Right atrium auricular region (tissue), 2 donors: ENCODE data around the gene JARID2. TPM values are rescaled to one million over a fixed set of nuclear protein-coding genes. Genes with fewer than 3 reads are reported as not detected.

ENCODE experiments used
- DNase-seq: peaks from one replicate; pipeline ENCODE4 v3.0.0-alpha.2; 2019; ENCODE audit warnings: low spot score
- H3K27ac ChIP-seq, 2 donors: fragments of 200-600 bp; sonication (generic); 1 replicate in 1 of 2; 2 replicates in 1 of 2; pipeline ENCODE4 v1.5.1; 2016 to 2019
- H3K27me3 ChIP-seq, 2 donors: fragments of 200-600 bp; sonication (generic); one replicate each; pipeline versions ENCODE4 v1.5.1 to v1.6.0; 2017 to 2019
- H3K36me3 ChIP-seq: fragments of 200-600 bp; sonication (generic); one replicate; pipeline ENCODE4 v1.5.1; 2016
- H3K4me1 ChIP-seq, 2 donors: fragments of 200-600 bp; sonication (generic); one replicate each; pipeline versions ENCODE4 v1.5.1 to v1.6.0; 2017 to 2019
- H3K4me3 ChIP-seq, 2 donors: fragments of 200-600 bp; sonication (generic); 1 replicate in 1 of 2; 2 replicates in 1 of 2; pipeline ENCODE4 v1.5.1; 2017 to 2019; ENCODE audit warnings: mild to moderate bottlenecking in 1 of 2, moderate library complexity in 1 of 2
- H3K9me3 ChIP-seq, 2 donors: fragments of 200-600 bp; sonication (generic); one replicate each; pipeline ENCODE4 v1.5.1; 2019
- CTCF ChIP-seq, 2 donors: fragments of 200-600 bp; sonication (generic); IDR thresholded peaks; one replicate each; pipeline ENCODE4 v1.5.1; 2019; ENCODE audit warnings: antibody characterized with exemption in 2 of 2
- total RNA-seq, 2 donors: library from RNA; depleted of rRNA; stranded (reverse); fragments of >200 nt; gene quantifications; one replicate each; pipeline ENCODE4 v1.1.0, GENCODE V29; 2016

The JARID2 gene
- total RNA-seq, 2 donors from 2014 or later = 6.5 to 6.7 TPM

- Histone ChIP-seq H3K4me3 (peak overlapping the region; percentile 88 to 95), H3K4me1 (peaks cover 0 to 38% of the 10 kb centered on the region in 2 donors), H3K36me3 (no peaks in the 10 kb centered on the region), H3K27me3 (no peaks in the 10 kb centered on the region), H3K27ac (peak overlapping the region; percentile 94 to 95), H3K9me3 (no peaks in the 10 kb centered on the region)
- DNase-seq = peak; percentile 72
- peak; percentile 66 to 69 for TF ChIP-seq CTCF (IDR thresholded peaks at IDR 0.05)
Observed at GRCh38 chr6:15247500-15248450, 1.9 kb downstream of the JARID2 start.

GRCh38 chr6:15248451-15249370 is 2.8 kb downstream of the JARID2 start:
- TF ChIP-seq CTCF (IDR thresholded peaks at IDR 0.05) = peak in 1 of 2 donors; percentile 61
- Histone ChIP-seq H3K4me3 (peak overlapping the region; percentile 88 to 95), H3K27me3 (no peaks in the 10 kb centered on the region), H3K27ac (peak overlapping the region; percentile 91 to 92), H3K4me1 (peaks cover 0 to 46% of the 10 kb centered on the region in 2 donors), H3K36me3 (no peaks in the 10 kb centered on the region), H3K9me3 (no peaks in the 10 kb centered on the region)
- peak; percentile 97 for DNase-seq

GRCh38 chr6:15249371-15250019 is 3.6 kb downstream of the JARID2 start:
- Histone ChIP-seq H3K9me3 (no peaks in the 10 kb centered on the region), H3K4me3 (peak overlapping the region; percentile 88 to 95), H3K27ac (peak overlapping the region; percentile 91 to 92), H3K4me1 (peaks cover 0 to 42% of the 10 kb centered on the region in 2 donors), H3K36me3 (no peaks in the 10 kb centered on the region), H3K27me3 (no peaks in the 10 kb centered on the region)
- DNase-seq = no peak
- no peak for TF ChIP-seq CTCF (IDR thresholded peaks at IDR 0.05)

GRCh38 chr6:15250187-15251168 is 4.6 kb downstream of the JARID2 start:
- no peaks in the 10 kb centered on the region for H3K9me3 ChIP-seq
- H3K36me3 ChIP-seq = no peaks in the 10 kb centered on the region
- no peak overlapping the region for H3K4me3 ChIP-seq
- no peak for DNase-seq
- H3K27ac ChIP-seq = peak overlapping the region; percentile 91 to 92
- H3K4me1 ChIP-seq = peaks cover 0 to 49% of the 10 kb centered on the region in 2 donors
- no peaks in the 10 kb centered on the region for H3K27me3 ChIP-seq
- TF ChIP-seq CTCF (IDR thresholded peaks at IDR 0.05) = no peak
